ENCODE results near the gene PLXDC2. TPM values are rescaled to one million over a fixed set of nuclear protein-coding genes. Genes with fewer than 3 reads are reported as not detected.
"Not testable (repeated sequence)": the region's sequence is repeated elsewhere in the genome, so short reads cannot be mapped to it uniquely, and the experiment has no call there.

The PLXDC2 gene
- total RNA-seq, 1 donor from 2014 or later: 143 TPM

GRCh38 chr10:20175719-20176118, 359.5 kb downstream of the PLXDC2 start:
- no peak overlapping the region for H3K4me3 ChIP-seq
- intact Hi-C loops (cut with DNase I): no loop called here
- no peaks in the 10 kb centered on the region for H3K4me1 ChIP-seq
- TF ChIP-seq CTCF (IDR thresholded peaks at IDR 0.05): no peak
- H3K36me3 ChIP-seq: peaks cover 21% of the 10 kb centered on the region
- H3K27ac ChIP-seq: no peak overlapping the region
- no peaks in the 10 kb centered on the region for H3K27me3 ChIP-seq (ENCODE audit: low read depth)
- ATAC-seq (no peak), DNase-seq (no peak)
- H3K9me3 ChIP-seq: no peaks in the 10 kb centered on the region

- TF ChIP-seq CTCF (IDR thresholded peaks at IDR 0.05): no peak
- no peaks in the 10 kb centered on the region for H3K27me3 ChIP-seq (ENCODE audit: low read depth)
- ATAC-seq (no peak), DNase-seq (no peak)
- H3K36me3 ChIP-seq: peaks cover 21% of the 10 kb centered on the region
- H3K4me1 ChIP-seq: no peaks in the 10 kb centered on the region
- intact Hi-C loops (cut with DNase I): no loop called here
- H3K9me3 ChIP-seq: no peaks in the 10 kb centered on the region
- no peak overlapping the region for H3K27ac ChIP-seq
- no peak overlapping the region for H3K4me3 ChIP-seq
Measured at GRCh38 chr10:20180766-20181165, 364.5 kb downstream of the PLXDC2 start.

GRCh38 chr10:20181434-20181833, 365.2 kb downstream of the PLXDC2 start:
- Histone ChIP-seq H3K27ac (no peak overlapping the region), H3K36me3 (peaks cover 21% of the 10 kb centered on the region), H3K4me3 (no peak overlapping the region), H3K4me1 (no peaks in the 10 kb centered on the region), H3K27me3 (ENCODE audit: low read depth) (no peaks in the 10 kb centered on the region), H3K9me3 (no peaks in the 10 kb centered on the region)
- no peak for TF ChIP-seq CTCF (IDR thresholded peaks at IDR 0.05)
- ATAC-seq: peak; percentile 28 to 32
- DNase-seq: no peak
- intact Hi-C loops (cut with DNase I): no loop called here

- no peak overlapping the region for H3K27ac ChIP-seq
- H3K36me3 ChIP-seq: no peaks in the 10 kb centered on the region
- no peak overlapping the region for H3K4me3 ChIP-seq
- DNase-seq (no peak), ATAC-seq (no peak)
- no peaks in the 10 kb centered on the region for H3K9me3 ChIP-seq
- no peak for TF ChIP-seq CTCF (IDR thresholded peaks at IDR 0.05)
- intact Hi-C loops (cut with DNase I): no loop called here
- H3K27me3 ChIP-seq (ENCODE audit: low read depth): no peaks in the 10 kb centered on the region
- no peaks in the 10 kb centered on the region for H3K4me1 ChIP-seq
Measured at GRCh38 chr10:20185116-20185515, 368.9 kb downstream of the PLXDC2 start.

GRCh38 chr10:20191392-20191791, 375.2 kb downstream of the PLXDC2 start:
- ATAC-seq, H3K36me3 ChIP-seq, DNase-seq: not testable (repeated sequence)

GRCh38 chr10:20195076-20195475, 378.8 kb downstream of the PLXDC2 start:
- DNase-seq (no peak), ATAC-seq (no peak)
- no peaks in the 10 kb centered on the region for H3K27me3 ChIP-seq (ENCODE audit: low read depth)
- H3K4me3 ChIP-seq: no peak overlapping the region
- intact Hi-C loops (cut with DNase I): no loop called here
- no peak overlapping the region for H3K27ac ChIP-seq
- H3K36me3 ChIP-seq: no peaks in the 10 kb centered on the region
- no peaks in the 10 kb centered on the region for H3K4me1 ChIP-seq
- H3K9me3 ChIP-seq: no peaks in the 10 kb centered on the region
- no peak for TF ChIP-seq CTCF (IDR thresholded peaks at IDR 0.05)

More at GRCh38 chr10:20191392-20191791, 375.2 kb downstream of the PLXDC2 start:
- H3K4me1 ChIP-seq; H3K4me3 ChIP-seq; intact Hi-C loops (cut with DNase I); H3K27ac ChIP-seq; H3K27me3 ChIP-seq (ENCODE audit: low read depth); H3K9me3 ChIP-seq: not testable (repeated sequence)

Data from lower lobe of right lung (tissue), 2 donors.